NCI-H2081 treated with DMSO at 0.1 percent for 48 hours (cell line): ENCODE measurements around the gene KHDC1L.
"Not testable (repeated sequence)": the region's sequence is repeated elsewhere in the genome, so short reads cannot be mapped to it uniquely, and the experiment has no call there.

Experiments used
- DNase-seq: peaks from one replicate; lab custom pipeline; 2025; lab: John Stamatoyannopoulos, UW

Gene KHDC1L

GRCh38 chr6:73225396-73225795 lies at the start of gene KHDC1L:
Gene KHDC1L, minus strand, starts transcription at chr6:73225496. Its CDS starts 88 bp downstream, at chr6:73225408.
- DNase-seq = no peak

- DNase-seq = not testable (repeated sequence)
Measured at GRCh38 chr6:73269296-73269695, 44.0 kb upstream of the KHDC1L start.

GRCh38 chr6:73268896-73269295 lies 43.6 kb upstream of the KHDC1L start:
- DNase-seq = not testable (repeated sequence)

- DNase-seq = no peak
Measured at GRCh38 chr6:73264446-73264845, 39.1 kb upstream of the KHDC1L start.

GRCh38 chr6:73263570-73263909 lies 38.2 kb upstream of the KHDC1L start:
- no peak for DNase-seq

- peak; percentile 8 for DNase-seq
Measured at GRCh38 chr6:73262671-73263569, 37.6 kb upstream of the KHDC1L start, which contains the start of gene KHDC1. Gene KHDC1, minus strand, starts transcription at chr6:73263196. Its CDS starts 20,679 bp downstream, at chr6:73242517.

GRCh38 chr6:73258721-73259120 lies 33.4 kb upstream of the KHDC1L start:
- DNase-seq = no peak

GRCh38 chr6:73254323-73254722 lies 29.0 kb upstream of the KHDC1L start:
- not testable (repeated sequence) for DNase-seq

GRCh38 chr6:73252703-73253102 lies 27.4 kb upstream of the KHDC1L start:
- DNase-seq = no peak

- DNase-seq = no peak
Measured at GRCh38 chr6:73250016-73250415, 24.7 kb upstream of the KHDC1L start.

- no peak for DNase-seq
Measured at GRCh38 chr6:73248192-73248903, 23.1 kb upstream of the KHDC1L start.

- no peak for DNase-seq
Measured at GRCh38 chr6:73242001-73242400, 16.7 kb upstream of the KHDC1L start.

GRCh38 chr6:73240730-73241129 lies 15.4 kb upstream of the KHDC1L start:
- DNase-seq = no peak

- DNase-seq = no peak
Measured at GRCh38 chr6:73236144-73236750, 11.0 kb upstream of the KHDC1L start.

- no peak for DNase-seq
Measured at GRCh38 chr6:73234733-73235132, 9.4 kb upstream of the KHDC1L start.

GRCh38 chr6:73233971-73234370 lies 8.7 kb upstream of the KHDC1L start:
- DNase-seq = not testable (repeated sequence)

- no peak for DNase-seq
Measured at GRCh38 chr6:73233048-73233447, 7.8 kb upstream of the KHDC1L start.

GRCh38 chr6:73231986-73232391 lies 6.7 kb upstream of the KHDC1L start:
- no peak for DNase-seq

GRCh38 chr6:73227606-73228255 lies 2.4 kb upstream of the KHDC1L start:
- no peak for DNase-seq

- DNase-seq = no peak
Measured at GRCh38 chr6:73216859-73217258, 8.4 kb downstream of the KHDC1L start.

- no peak for DNase-seq
Measured at GRCh38 chr6:73209117-73209516, 16.2 kb downstream of the KHDC1L start.

GRCh38 chr6:73207221-73207837 lies 18.0 kb downstream of the KHDC1L start:
- DNase-seq = no peak
